A549 (cell line): ENCODE measurements around the gene UBE4A.

ENCODE experiments used
- EP300 ChIP-seq, 2 experiments: fragments of >200 bp; sonication (Bioruptor Twin); formaldehyde crosslinking; IDR thresholded peaks; 2 replicates in 1 of 2; 3 replicates in 1 of 2; pipeline ENCODE4 v1.6.1; 2016 to 2017
- FOSB ChIP-seq: fragments of 250-450 bp; sonication (Bioruptor Pico); IDR thresholded peaks from 2 replicates; pipeline ENCODE4 v1.5.0; 2020; ENCODE audit warnings: mild to moderate bottlenecking, moderate library complexity
- HOXB13 ChIP-seq: fragments of 250-450 bp; sonication (Bioruptor Pico); IDR thresholded peaks from 2 replicates; pipeline ENCODE4 v1.5.0; 2020; ENCODE audit warnings: low read depth, mild to moderate bottlenecking, moderate library complexity
- MAFK ChIP-seq: fragments of 450-650 bp; IDR thresholded peaks from 2 replicates; pipeline ENCODE4 v1.6.1; 2014; ENCODE audit not compliant: partially characterized antibody
- MYC ChIP-seq: IDR thresholded peaks from 2 replicates; pipeline ENCODE4 v1.6.1; 2012; ENCODE audit warnings: mild to moderate bottlenecking, inconsistent platforms, low read length, improper control_type of control experiment, borderline replicate concordance
- NPAS2 ChIP-seq: fragments of 250-450 bp; sonication (Bioruptor Pico); IDR thresholded peaks from 2 replicates; pipeline ENCODE4 v1.8.0; 2022; ENCODE audit warnings: mild to moderate bottlenecking, moderate library complexity, borderline replicate concordance
- POLR2A ChIP-seq: IDR thresholded peaks from 2 replicates; pipeline ENCODE4 v1.6.1; 2012; ENCODE audit warnings: mild to moderate bottlenecking, low read length
- SMC3 ChIP-seq: fragments of >200 bp; sonication (Bioruptor Twin); formaldehyde crosslinking; IDR thresholded peaks from 3 replicates; pipeline ENCODE4 v1.6.1; 2018; ENCODE audit warnings: inconsistent platforms
- SREBF2 ChIP-seq: fragments of 450-650 bp; IDR thresholded peaks from 2 replicates; pipeline ENCODE4 v1.6.1; 2014; ENCODE audit warnings: mild to moderate bottlenecking, moderate library complexity
- TF ChIP-seq, protein P1 (sequence below): fragments of >200 bp; sonication (Bioruptor Twin); formaldehyde crosslinking; IDR thresholded peaks from 3 replicates; pipeline ENCODE4 v1.5.1; 2016
- TF ChIP-seq, protein P2 (sequence below): IDR thresholded peaks from 2 replicates; pipeline ENCODE4 v1.6.1; 2012

DNA sequence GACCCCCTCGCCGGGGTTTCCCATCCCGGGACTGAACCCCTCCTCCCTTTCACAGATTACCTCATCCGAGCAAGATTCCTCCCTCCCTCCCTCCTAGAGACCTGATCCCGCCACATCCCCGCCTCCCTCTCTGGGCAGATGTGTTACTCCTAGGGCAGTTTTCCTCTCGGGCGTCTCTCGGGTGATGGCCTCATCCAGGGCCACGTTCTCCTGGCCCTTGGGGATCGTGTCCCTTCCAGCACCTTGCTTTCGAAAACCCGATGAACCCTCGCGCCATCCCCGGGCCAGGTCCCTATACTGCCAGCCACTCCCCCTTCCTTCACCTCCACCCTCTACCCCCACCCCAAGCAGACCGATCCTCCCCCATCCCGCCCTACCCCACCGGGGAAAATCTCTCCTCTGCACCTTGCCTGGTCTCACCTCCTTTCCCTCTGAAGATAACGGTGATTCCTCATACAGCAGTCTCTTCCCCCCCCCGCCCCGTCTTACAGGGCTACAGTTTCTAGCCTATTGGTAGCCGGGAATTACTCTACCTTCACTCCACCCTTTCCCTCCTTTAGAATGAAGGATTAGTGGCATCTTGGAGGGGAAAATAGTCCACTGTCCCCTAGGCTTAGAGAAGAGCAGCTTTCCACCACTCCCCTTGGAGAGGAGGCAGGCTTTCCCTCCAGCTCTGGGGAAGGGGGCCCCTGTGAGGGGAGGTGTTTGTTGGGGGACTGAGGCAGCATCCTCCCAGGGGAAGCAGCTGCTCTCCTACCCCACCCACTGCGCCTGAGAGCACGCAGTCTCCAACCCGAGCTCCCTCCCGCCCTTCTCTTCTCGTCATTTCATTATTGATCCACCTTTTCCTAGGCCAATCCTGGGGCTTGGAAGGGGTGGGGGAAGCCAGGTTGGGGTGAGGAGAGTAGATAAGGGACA lies 78.1 kb downstream of the UBE4A start:
- TF ChIP-seq MYC (no peak), POLR2A (no peak), EP300 (IDR thresholded peaks at IDR 0.05) (no peak), NPAS2 (no peak), SMC3 (no peak), MAFK (no peak), FOSB (no peak), SREBF2 (no peak), HOXB13 (no peak)
- TF ChIP-seq, protein P1, sequence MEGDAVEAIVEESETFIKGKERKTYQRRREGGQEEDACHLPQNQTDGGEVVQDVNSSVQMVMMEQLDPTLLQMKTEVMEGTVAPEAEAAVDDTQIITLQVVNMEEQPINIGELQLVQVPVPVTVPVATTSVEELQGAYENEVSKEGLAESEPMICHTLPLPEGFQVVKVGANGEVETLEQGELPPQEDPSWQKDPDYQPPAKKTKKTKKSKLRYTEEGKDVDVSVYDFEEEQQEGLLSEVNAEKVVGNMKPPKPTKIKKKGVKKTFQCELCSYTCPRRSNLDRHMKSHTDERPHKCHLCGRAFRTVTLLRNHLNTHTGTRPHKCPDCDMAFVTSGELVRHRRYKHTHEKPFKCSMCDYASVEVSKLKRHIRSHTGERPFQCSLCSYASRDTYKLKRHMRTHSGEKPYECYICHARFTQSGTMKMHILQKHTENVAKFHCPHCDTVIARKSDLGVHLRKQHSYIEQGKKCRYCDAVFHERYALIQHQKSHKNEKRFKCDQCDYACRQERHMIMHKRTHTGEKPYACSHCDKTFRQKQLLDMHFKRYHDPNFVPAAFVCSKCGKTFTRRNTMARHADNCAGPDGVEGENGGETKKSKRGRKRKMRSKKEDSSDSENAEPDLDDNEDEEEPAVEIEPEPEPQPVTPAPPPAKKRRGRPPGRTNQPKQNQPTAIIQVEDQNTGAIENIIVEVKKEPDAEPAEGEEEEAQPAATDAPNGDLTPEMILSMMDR: no peak
- TF ChIP-seq, protein P2, sequence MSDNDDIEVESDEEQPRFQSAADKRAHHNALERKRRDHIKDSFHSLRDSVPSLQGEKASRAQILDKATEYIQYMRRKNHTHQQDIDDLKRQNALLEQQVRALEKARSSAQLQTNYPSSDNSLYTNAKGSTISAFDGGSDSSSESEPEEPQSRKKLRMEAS: no peak
